Uterus (tissue), 4 donors: Measurements from ENCODE around the gene CYP3A5. TPM values are rescaled to one million over a fixed set of nuclear protein-coding genes. Genes with fewer than 3 reads are reported as not detected.

Source experiments
- DNase-seq, 2 donors: peaks; one replicate each; pipeline ENCODE4 v3.0.0-alpha.2; 2019 to 2020
- H3K27ac ChIP-seq, 2 donors: fragments of 200-600 bp; sonication (generic); 1 replicate in 1 of 2; 2 replicates in 1 of 2; pipeline ENCODE4 v1.5.1; 2016 to 2018
- H3K27me3 ChIP-seq, 2 donors: fragments of 200-600 bp; sonication (generic); one replicate each; pipeline ENCODE4 v1.5.1; 2018 to 2019; ENCODE audit warnings: control low read depth in 1 of 2
- H3K36me3 ChIP-seq, 2 donors: fragments of 200-600 bp; sonication (generic); one replicate each; pipeline ENCODE4 v1.5.1; 2019; ENCODE audit warnings: control low read depth in 1 of 2
- H3K4me1 ChIP-seq, 2 donors: fragments of 200-600 bp; sonication (generic); one replicate each; pipeline ENCODE4 v1.5.1; 2018 to 2019; ENCODE audit warnings: control low read depth in 1 of 2
- H3K4me3 ChIP-seq, 2 donors: fragments of 200-600 bp; sonication (generic); 1 replicate in 1 of 2; 2 replicates in 1 of 2; pipeline ENCODE4 v1.5.1; 2018 to 2019; ENCODE audit warnings: mild to moderate bottlenecking in 1 of 2
- H3K9me3 ChIP-seq, 2 donors: fragments of 200-600 bp; sonication (generic); one replicate each; pipeline ENCODE4 v1.5.1; 2019; ENCODE audit warnings: control low read depth in 1 of 2
- POLR2A ChIP-seq, 2 donors: fragments of 450-650 bp; IDR thresholded peaks; one replicate each; pipeline ENCODE4 v1.6.1; 2016; ENCODE audit warnings: antibody characterized with exemption in 2 of 2, mild to moderate bottlenecking in 1 of 2, moderate library complexity in 1 of 2
- intact Hi-C: fragments of 100-400 bp; cut with DNase I; formaldehyde crosslinking; loops from one replicate; pipeline ENCODE4 v1.15.1; 2023; ENCODE audit warnings: low total_unique reads
- total RNA-seq, 4 donors: library from RNA; depleted of rRNA in 3 of 4; stranded (reverse); fragments of >200 nt in 3 of 4; gene quantifications; one replicate each; pipeline versions ENCODE4 v1.1.0 to v1.2.4, GENCODE V29; 2014 to 2023
- TF ChIP-seq, protein P1 (sequence below), 4 experiments: fragments of 200-600 bp in 2 of 4; fragments of 450-650 bp in 2 of 4; sonication (generic) in 2 of 4; IDR thresholded peaks; one replicate each; pipeline ENCODE4 v1.5.1; 2016 to 2019; ENCODE audit warnings: antibody characterized with exemption in 4 of 4, mild to moderate bottlenecking in 2 of 4, moderate library complexity in 1 of 4
- donor health status: DM: yes; HTN: yes; CAD: no.

The CYP3A5 gene
- total RNA-seq, 4 donors from 2014 or later, result 0.51 to 17.3 (median 4.4) TPM; not detected in 1

DNA sequence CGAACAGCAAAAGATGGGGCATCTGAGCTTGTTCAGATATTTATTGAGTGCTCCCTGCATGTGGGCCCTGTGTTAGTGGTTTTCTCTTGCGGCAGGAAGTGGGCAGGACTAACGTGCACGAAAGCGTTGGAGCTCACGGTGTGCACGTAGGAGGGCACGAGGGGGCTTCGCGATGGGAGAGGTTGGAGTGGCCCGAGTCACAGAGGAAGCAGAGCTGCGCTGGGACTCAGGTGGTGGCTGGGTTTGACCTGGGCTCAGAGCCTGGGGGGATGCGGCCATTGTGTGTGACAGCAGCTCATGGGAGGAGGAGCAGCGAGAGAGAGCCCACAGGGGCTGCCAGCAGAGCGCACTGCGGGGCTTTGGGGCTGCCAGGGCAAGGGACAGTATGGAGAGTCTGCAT, 55.3 kb downstream of the CYP3A5 start:
- DNase-seq, result no peak
- H3K36me3 ChIP-seq, result no peaks in the 10 kb centered on the region
- TF ChIP-seq POLR2A (IDR thresholded peaks at IDR 0.05), result no peak
- TF ChIP-seq, protein P1, sequence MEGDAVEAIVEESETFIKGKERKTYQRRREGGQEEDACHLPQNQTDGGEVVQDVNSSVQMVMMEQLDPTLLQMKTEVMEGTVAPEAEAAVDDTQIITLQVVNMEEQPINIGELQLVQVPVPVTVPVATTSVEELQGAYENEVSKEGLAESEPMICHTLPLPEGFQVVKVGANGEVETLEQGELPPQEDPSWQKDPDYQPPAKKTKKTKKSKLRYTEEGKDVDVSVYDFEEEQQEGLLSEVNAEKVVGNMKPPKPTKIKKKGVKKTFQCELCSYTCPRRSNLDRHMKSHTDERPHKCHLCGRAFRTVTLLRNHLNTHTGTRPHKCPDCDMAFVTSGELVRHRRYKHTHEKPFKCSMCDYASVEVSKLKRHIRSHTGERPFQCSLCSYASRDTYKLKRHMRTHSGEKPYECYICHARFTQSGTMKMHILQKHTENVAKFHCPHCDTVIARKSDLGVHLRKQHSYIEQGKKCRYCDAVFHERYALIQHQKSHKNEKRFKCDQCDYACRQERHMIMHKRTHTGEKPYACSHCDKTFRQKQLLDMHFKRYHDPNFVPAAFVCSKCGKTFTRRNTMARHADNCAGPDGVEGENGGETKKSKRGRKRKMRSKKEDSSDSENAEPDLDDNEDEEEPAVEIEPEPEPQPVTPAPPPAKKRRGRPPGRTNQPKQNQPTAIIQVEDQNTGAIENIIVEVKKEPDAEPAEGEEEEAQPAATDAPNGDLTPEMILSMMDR (IDR thresholded peaks at IDR 0.05), result no peak
- intact Hi-C loops, result no loop called here
- H3K4me1 ChIP-seq, result no peaks in the 10 kb centered on the region
- no peaks in the 10 kb centered on the region for H3K9me3 ChIP-seq
- H3K27ac ChIP-seq, result no peak overlapping the region
- H3K4me3 ChIP-seq, result no peak overlapping the region
- H3K27me3 ChIP-seq, result no peaks in the 10 kb centered on the region

DNA sequence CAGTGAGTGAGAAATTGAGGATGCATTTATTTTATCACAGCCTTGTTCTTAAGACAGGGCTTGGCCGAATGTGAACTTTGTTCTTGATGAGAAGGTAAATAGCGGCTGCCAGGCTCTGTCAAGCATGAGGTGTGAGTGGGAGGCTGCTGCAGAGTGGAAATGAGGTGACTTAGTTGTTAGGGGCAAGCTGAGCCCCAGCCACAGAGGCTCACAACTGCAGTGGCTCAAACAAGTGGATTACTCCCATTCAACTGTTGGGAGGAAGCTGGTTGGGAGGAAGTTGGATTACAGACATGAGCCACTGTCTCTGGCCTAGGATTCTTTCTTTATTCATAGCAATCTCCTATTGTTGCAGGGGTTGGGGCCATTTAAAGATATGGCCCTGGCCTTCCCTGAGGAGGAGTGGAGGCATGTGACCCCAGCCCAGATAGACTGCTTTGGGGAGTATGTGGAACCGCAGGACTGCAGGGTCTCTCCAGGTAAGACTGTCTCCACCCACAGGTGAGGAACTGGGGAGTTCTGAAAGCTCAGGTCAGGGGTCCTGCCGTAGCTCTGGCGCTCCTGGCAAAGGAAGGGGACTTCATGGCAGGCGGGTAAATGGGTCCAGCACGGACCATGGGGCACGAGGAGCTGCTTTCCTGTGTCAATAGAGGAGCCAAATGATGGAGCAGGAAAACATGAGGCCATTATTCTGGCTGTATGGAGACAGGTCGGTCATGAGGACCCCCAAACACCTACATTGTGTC, 55.9 kb downstream of the CYP3A5 start:
- H3K27ac ChIP-seq, result no peak overlapping the region
- no peaks in the 10 kb centered on the region for H3K36me3 ChIP-seq
- TF ChIP-seq, protein P1 (IDR thresholded peaks at IDR 0.05), result no peak
- DNase-seq, result no peak
- no peaks in the 10 kb centered on the region for H3K9me3 ChIP-seq
- no peaks in the 10 kb centered on the region for H3K27me3 ChIP-seq
- H3K4me3 ChIP-seq, result no peak overlapping the region
- intact Hi-C loops, result no loop called here
- H3K4me1 ChIP-seq, result no peaks in the 10 kb centered on the region

DNA sequence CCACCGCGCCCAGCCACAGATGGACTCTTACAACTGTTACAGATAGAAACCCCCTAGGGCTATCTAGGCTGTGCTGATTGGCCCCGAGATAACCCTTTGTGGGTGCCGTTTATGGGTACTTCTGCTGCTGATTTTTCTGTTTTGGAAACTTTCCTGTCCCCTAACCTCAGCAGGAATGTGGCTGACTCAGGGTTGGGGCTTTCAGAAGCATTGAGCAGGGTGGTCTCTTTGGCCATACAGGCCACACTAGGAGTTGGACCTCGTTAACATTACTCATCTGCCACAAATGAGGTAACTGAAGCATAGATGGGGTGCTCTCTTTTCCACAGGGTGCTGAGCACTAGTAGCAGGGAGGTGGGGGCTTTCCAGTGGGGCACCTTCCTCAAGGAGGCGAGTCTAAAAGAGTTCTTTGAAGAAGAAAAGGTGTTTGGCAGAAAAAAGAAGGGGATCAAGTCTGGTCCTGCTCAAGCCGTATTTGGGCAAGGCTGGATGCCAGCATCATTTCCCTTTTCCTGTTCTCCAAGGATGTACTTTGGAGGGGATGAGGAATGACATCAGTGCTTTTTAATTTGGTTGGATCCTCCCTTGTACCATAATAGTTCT, 56.6 kb downstream of the CYP3A5 start:
- no peaks in the 10 kb centered on the region for H3K9me3 ChIP-seq
- TF ChIP-seq POLR2A (IDR thresholded peaks at IDR 0.05), result no peak
- TF ChIP-seq, protein P1 (IDR thresholded peaks at IDR 0.05), result no peak
- no peak overlapping the region for H3K4me3 ChIP-seq
- intact Hi-C loops, result no loop called here
- H3K36me3 ChIP-seq, result no peaks in the 10 kb centered on the region
- H3K4me1 ChIP-seq, result peaks cover 0 to 2% of the 10 kb centered on the region in 2 donors
- H3K27me3 ChIP-seq, result no peaks in the 10 kb centered on the region
- DNase-seq, result no peak
- no peak overlapping the region for H3K27ac ChIP-seq

DNA sequence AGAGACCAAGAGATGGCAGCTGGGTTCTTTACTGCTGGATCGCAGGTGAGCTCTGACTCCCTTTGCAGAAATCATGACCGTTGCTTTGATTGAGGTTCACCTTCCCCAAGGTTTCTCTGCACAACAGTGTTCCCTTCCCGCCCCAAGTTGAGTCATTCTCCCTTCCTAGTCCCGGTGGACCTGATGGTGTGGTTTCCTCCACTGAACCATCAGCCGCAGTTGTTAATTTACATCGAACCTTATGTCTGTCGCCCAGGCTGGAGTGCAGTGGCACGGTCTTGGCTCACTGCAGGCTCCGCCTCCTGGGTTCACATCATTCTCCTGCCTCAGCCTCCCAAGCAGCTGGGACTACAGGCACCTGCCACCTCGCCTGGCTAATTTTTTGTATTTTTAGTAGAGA, 57.2 kb downstream of the CYP3A5 start:
- H3K9me3 ChIP-seq, result no peaks in the 10 kb centered on the region
- DNase-seq, result no peak
- H3K4me3 ChIP-seq, result no peak overlapping the region
- H3K4me1 ChIP-seq, result peaks cover 0 to 8% of the 10 kb centered on the region in 2 donors
- no peaks in the 10 kb centered on the region for H3K36me3 ChIP-seq
- intact Hi-C loops, result no loop called here
- H3K27ac ChIP-seq, result no peak overlapping the region
- no peaks in the 10 kb centered on the region for H3K27me3 ChIP-seq
- TF ChIP-seq POLR2A (IDR thresholded peaks at IDR 0.05), result no peak
- TF ChIP-seq, protein P1 (IDR thresholded peaks at IDR 0.05), result no peak

DNA sequence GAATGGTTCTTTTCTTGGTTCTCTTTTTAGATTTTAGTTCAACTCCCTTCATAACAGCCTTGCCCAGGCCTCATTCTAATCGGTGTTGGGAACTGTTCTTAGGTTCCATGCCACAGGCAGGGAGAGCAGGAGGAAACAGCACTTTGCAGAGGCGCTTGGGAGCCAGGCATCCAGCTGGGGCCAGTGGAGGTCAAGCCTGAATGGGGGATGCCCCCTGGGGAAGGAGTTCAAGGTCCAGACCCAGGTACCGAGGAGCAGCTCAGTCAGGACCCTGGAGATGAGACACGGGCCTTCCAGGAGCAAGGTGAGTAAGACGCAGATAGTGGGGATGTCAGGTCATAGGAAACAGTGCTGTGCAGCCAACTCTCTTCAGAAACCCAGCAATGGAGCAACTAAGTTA, 58.5 kb downstream of the CYP3A5 start:
- H3K27ac ChIP-seq, result no peak overlapping the region
- no peaks in the 10 kb centered on the region for H3K36me3 ChIP-seq
- no peak for DNase-seq
- TF ChIP-seq, protein P1 (IDR thresholded peaks at IDR 0.05), result no peak
- no peak for TF ChIP-seq POLR2A (IDR thresholded peaks at IDR 0.05)
- H3K27me3 ChIP-seq, result no peaks in the 10 kb centered on the region
- no peak overlapping the region for H3K4me3 ChIP-seq
- peaks cover under 1 to 8% of the 10 kb centered on the region in 2 donors for H3K4me1 ChIP-seq
- intact Hi-C loops, result no loop called here
- H3K9me3 ChIP-seq, result no peaks in the 10 kb centered on the region
